ENCODE measurements around the gene GFRAL. TPM values are rescaled to one million over a fixed set of nuclear protein-coding genes. Genes with fewer than 3 reads are reported as not detected.

Gene GFRAL
- total RNA-seq, 1 experiment from 2014 or later: not detected

- Histone ChIP-seq H3K79me2 (ENCODE audit: insufficient read depth, low read length) (no peaks in the 10 kb centered on the region), H3K9me3 (ENCODE audit: control insufficient read depth, low read depth, low read length) (no peaks in the 10 kb centered on the region), H3K4ac (ENCODE audit: low read depth, low read length) (no peak overlapping the region), H3K27me3 (ENCODE audit: insufficient read depth, low read length) (no peaks in the 10 kb centered on the region), H3K4me1 (ENCODE audit: insufficient read depth, low read length) (no peaks in the 10 kb centered on the region), H2BK5ac (ENCODE audit: insufficient read length, low read length) (no peak overlapping the region), H4K8ac (replicated peaks; ENCODE audit: insufficient read length, low read depth, low read length) (no peak overlapping the region), H3K18ac (ENCODE audit: insufficient read length, low read depth, low read length) (no peak overlapping the region), H3K23ac (ENCODE audit: insufficient read length, low read depth, low read length) (no peak overlapping the region), H3K4me2 (ENCODE audit: insufficient read depth, insufficient read length, low read length) (no peak overlapping the region), H3T11ph (ENCODE audit: low read length) (no peak overlapping the region), H2BK20ac (ENCODE audit: low read depth, low read length, poor library complexity, severe bottlenecking) (no peak overlapping the region), H2AK5ac (ENCODE audit: insufficient read length, low read length) (no peak overlapping the region), H2AFZ (ENCODE audit: low read length) (no peak overlapping the region), H3K56ac (ENCODE audit: insufficient read length, low read depth, low read length) (no peak overlapping the region), H3K23me2 (ENCODE audit: insufficient read length, low read depth, low read length, poor library complexity, severe bottlenecking) (no peaks in the 10 kb centered on the region), H2BK12ac (ENCODE audit: insufficient read length, low read depth, low read length) (no peak overlapping the region), H3K14ac (ENCODE audit: insufficient read depth, low read length) (no peak overlapping the region), H4K5ac (ENCODE audit: insufficient read length, low read depth, low read length) (no peak overlapping the region), H3K27ac (ENCODE audit: insufficient read length, low read depth, low read length) (no peak overlapping the region), H2BK120ac (ENCODE audit: low read depth, low read length, poor library complexity, severe bottlenecking) (no peak overlapping the region), H3K9ac (ENCODE audit: extremely low read depth, insufficient read length, low read length) (no peak overlapping the region), H2BK15ac (ENCODE audit: low read depth, low read length) (no peak overlapping the region), H4K91ac (ENCODE audit: insufficient read length, low read depth, low read length) (no peak overlapping the region), H3K79me1 (ENCODE audit: insufficient read depth, low read depth, low read length, poor library complexity, severe bottlenecking) (no peaks in the 10 kb centered on the region), H4K20me1 (ENCODE audit: control insufficient read depth, insufficient read depth, insufficient read length) (no peaks in the 10 kb centered on the region)
- no peaks in the 10 kb centered on the region for H3K4me1 Mint-ChIP-seq
- TF ChIP-seq CTCF (conservative IDR thresholded peaks at IDR 0.05): no peak
- H3K27ac Mint-ChIP-seq: no peak overlapping the region
- no peaks in the 10 kb centered on the region for H3K9me3 Mint-ChIP-seq
- H3K4me3 Mint-ChIP-seq: no peak overlapping the region
- no peak for DNase-seq
- H3K27me3 Mint-ChIP-seq (ENCODE audit: low read depth): no peaks in the 10 kb centered on the region
- H3K36me3 Mint-ChIP-seq (ENCODE audit: insufficient read depth in 1 of 3, low read depth in 3 of 3): no peaks in the 10 kb centered on the region
- no CpG with 5 or more reads among the region's 2 CpGs for WGBS (ENCODE audit: extremely low coverage, insufficient read length, low lambda C conversion rate)
These were observed 122.7 kb downstream of the GFRAL start for GRCh38 chr6:55450005-55450404.

Other genes with a start within 250 kb of the GFRAL start
- not detected in 2 replicates for gene HCRTR2, start 153.0 kb upstream of the GFRAL start, total RNA-seq (2021)

All from H9 (cell line).